ENCODE data around the gene TAF4B. TPM values are rescaled to one million over a fixed set of nuclear protein-coding genes. Genes with fewer than 3 reads are reported as not detected.
"Not testable (repeated sequence)": the region's sequence is repeated elsewhere in the genome, so short reads cannot be mapped to it uniquely, and the experiment has no call there.

TAF4B gene
- total and polyA plus RNA-seq, 3 donors from 2014 or later: 11.6 to 57.5 (median 55.9) TPM

DNA sequence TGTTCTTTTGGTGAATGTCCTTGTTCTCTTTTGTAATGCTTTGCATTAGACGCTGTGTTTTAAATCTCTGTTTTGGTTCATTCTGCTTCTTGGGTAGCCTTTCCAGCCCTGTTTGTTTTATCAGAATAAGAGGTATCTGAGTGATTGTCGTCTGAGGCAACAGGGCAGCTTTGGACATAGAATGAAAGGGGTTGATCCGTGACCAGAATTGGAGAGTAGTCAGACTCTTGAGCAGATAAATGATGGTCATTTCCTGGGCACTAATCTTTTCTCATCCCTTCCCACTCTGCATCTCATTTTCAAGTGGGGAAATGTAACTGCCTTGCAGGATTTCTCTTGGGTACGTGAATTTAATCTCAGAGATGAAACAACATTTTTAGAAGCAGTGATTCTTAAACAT is 61.4 kb downstream of the TAF4B start:
- Histone ChIP-seq H3K27me3 (no peaks in the 10 kb centered on the region), H3K4me3 (no peak overlapping the region), H3K4me1 (no peaks in the 10 kb centered on the region), H3K27ac (no peak overlapping the region), H3K36me3 (ENCODE audit: low read depth, missing control alignments) (no peaks in the 10 kb centered on the region), H3K9me3 (no peaks in the 10 kb centered on the region)
- intact Hi-C loops (cut with DNase I; ENCODE audit: low total_unique reads): no loop called here
- WGBS, 2 donors: 60 to 68% methylated on average over 4 of the region's 4 CpGs
- TF ChIP-seq POLR2A (IDR thresholded peaks at IDR 0.05): no peak
- TF ChIP-seq, protein P1, sequence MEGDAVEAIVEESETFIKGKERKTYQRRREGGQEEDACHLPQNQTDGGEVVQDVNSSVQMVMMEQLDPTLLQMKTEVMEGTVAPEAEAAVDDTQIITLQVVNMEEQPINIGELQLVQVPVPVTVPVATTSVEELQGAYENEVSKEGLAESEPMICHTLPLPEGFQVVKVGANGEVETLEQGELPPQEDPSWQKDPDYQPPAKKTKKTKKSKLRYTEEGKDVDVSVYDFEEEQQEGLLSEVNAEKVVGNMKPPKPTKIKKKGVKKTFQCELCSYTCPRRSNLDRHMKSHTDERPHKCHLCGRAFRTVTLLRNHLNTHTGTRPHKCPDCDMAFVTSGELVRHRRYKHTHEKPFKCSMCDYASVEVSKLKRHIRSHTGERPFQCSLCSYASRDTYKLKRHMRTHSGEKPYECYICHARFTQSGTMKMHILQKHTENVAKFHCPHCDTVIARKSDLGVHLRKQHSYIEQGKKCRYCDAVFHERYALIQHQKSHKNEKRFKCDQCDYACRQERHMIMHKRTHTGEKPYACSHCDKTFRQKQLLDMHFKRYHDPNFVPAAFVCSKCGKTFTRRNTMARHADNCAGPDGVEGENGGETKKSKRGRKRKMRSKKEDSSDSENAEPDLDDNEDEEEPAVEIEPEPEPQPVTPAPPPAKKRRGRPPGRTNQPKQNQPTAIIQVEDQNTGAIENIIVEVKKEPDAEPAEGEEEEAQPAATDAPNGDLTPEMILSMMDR (IDR thresholded peaks at IDR 0.05): no peak
- no peak for DNase-seq

DNA sequence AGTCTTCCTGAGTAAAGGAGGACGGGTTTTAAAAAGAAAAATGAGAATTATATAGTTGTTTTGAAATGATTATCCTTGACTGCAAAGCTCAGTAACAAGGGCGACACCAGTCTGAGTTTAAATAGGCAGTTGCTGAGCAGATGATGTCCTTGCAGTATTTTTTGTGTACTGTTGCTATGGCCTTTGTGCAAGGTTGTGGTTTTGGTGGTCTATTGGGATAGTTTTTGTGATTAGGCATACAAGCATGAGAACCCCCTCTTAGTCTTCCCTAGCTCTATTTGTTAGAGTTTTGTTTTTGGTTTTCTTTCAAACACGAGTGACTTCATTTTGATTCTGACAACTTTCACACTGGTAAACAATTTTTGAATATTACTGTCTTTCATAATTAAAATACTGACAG is 64.1 kb downstream of the TAF4B start:
- intact Hi-C loops (cut with DNase I; ENCODE audit: low total_unique reads): no loop called here
- Histone ChIP-seq H3K9me3 (no peaks in the 10 kb centered on the region), H3K27me3 (no peaks in the 10 kb centered on the region), H3K27ac (no peak overlapping the region), H3K4me3 (no peak overlapping the region), H3K4me1 (no peaks in the 10 kb centered on the region), H3K36me3 (ENCODE audit: low read depth, missing control alignments) (no peaks in the 10 kb centered on the region)
- TF ChIP-seq, protein P1 (IDR thresholded peaks at IDR 0.05): no peak
- no peak for TF ChIP-seq POLR2A (IDR thresholded peaks at IDR 0.05)
- WGBS, 2 donors: 91 to 94% methylated on average over 3 of the region's 3 CpGs
- no peak for DNase-seq

DNA sequence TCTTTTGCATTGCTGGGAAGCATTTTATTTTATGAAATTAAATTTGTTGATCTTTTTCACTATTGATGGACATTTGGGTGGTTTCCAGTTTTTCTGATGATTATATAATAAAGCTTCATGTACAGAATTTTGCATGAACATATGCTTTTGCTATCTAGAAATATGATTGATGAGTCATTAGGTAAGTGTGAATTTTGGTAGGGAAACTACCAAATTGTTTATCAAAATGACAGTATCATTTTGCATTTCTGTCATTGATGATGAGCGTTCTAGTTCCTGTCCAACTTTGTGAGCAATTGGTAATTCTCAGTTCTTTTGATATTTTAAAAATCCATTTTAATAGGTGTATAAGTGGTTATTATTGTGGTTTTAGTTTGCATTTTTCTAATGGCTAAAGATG is 67.7 kb downstream of the TAF4B start:
- TF ChIP-seq, protein P1 (IDR thresholded peaks at IDR 0.05): no peak
- no peak for TF ChIP-seq POLR2A (IDR thresholded peaks at IDR 0.05)
- intact Hi-C loops (cut with DNase I; ENCODE audit: low total_unique reads): no loop called here
- no peaks in the 10 kb centered on the region for H3K9me3 ChIP-seq
- no peak overlapping the region for H3K27ac ChIP-seq
- WGBS, 2 donors: 87 to 100% methylated on average over 1 of the region's 1 CpG
- H3K27me3 ChIP-seq: no peaks in the 10 kb centered on the region
- H3K4me3 ChIP-seq: no peak overlapping the region
- DNase-seq: no peak
- H3K36me3 ChIP-seq (ENCODE audit: low read depth, missing control alignments): no peaks in the 10 kb centered on the region
- H3K4me1 ChIP-seq: no peaks in the 10 kb centered on the region

DNA sequence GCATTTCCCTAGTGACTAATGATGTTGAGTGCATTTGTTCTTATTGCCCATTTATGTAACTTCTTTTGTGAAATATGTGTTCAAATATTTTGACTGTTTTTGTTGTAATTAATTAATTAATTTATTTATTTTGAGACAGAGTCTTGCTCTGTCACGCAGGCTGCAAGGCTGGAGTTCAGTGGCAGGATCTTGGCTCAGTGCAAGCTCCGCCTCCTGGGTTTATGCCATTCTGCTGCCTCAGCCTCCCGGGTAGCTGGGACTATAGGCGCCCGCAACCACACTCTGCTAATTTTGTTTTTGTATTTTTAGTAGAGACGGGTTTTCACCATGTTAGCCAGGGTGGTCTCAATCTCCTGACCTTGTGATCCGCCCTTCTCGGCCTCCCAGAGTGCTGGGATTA is 71.9 kb downstream of the TAF4B start:
- intact Hi-C loops (cut with DNase I; ENCODE audit: low total_unique reads): no loop called here
- no peak for DNase-seq

DNA sequence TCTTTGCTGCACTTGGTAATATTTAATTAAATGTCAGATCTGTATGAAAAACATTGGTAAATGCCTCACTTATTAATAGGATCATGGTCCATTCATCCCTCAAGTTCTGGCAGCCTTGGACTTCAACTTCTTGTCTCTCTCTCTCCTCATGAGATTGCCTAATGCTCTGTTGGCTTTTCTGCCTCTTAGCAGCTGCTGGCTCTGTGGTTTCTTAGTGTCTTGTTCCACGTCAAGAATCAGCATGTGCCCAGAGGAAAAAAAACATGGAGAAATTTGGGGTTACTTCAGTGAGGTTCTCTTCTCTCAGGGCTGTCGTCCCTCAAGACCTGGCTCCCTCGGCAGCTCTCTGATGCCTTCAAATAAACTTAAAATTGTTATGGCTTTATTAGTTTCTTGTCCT is 75.4 kb downstream of the TAF4B start:
- intact Hi-C loops (cut with DNase I; ENCODE audit: low total_unique reads): no loop called here
- WGBS, 2 donors: 61 to 68% methylated on average over 3 of the region's 3 CpGs
- H3K27ac ChIP-seq: no peak overlapping the region

More for the DNA sequence above, 71.9 kb downstream of the TAF4B start:
- H3K27me3 ChIP-seq: no peaks in the 10 kb centered on the region
- no peaks in the 10 kb centered on the region for H3K4me1 ChIP-seq
- no peaks in the 10 kb centered on the region for H3K36me3 ChIP-seq (ENCODE audit: low read depth, missing control alignments)
- H3K4me3 ChIP-seq: no peak overlapping the region
- no peaks in the 10 kb centered on the region for H3K9me3 ChIP-seq
- 94 to 96% methylated on average over 8 of the region's 8 CpGs for WGBS, 2 donors
- TF ChIP-seq, protein P1 (IDR thresholded peaks at IDR 0.05): no peak
- H3K27ac ChIP-seq: no peak overlapping the region

DNA sequence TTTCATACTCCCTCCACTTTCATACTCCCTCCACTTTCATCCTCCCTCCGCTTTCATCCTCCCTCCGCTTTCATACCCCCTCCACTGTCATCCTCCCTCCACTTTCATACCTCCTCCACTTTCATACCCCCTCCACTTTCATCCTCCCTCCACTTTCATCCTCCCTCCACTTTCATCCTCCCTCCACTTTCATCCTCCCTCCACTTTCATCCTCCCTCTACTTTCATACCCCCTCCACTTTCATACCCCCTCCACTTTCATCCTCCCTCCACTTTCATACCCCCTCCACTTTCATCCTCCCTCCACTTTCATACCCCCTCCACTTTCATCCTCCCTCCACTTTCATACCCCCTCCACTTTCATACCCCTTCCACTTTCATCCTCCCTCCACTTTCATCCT is 77.0 kb downstream of the TAF4B start:
- H3K9me3 ChIP-seq; DNase-seq; H3K4me1 ChIP-seq; H3K27ac ChIP-seq; H3K36me3 ChIP-seq (ENCODE audit: low read depth, missing control alignments); H3K4me3 ChIP-seq; intact Hi-C loops (cut with DNase I; ENCODE audit: low total_unique reads); H3K27me3 ChIP-seq: not testable (repeated sequence)
- 89 to 100% methylated on average over 2 of the region's 2 CpGs for WGBS, 2 donors

More for the DNA sequence above, 75.4 kb downstream of the TAF4B start:
- Histone ChIP-seq H3K27me3 (no peaks in the 10 kb centered on the region), H3K4me1 (no peaks in the 10 kb centered on the region), H3K4me3 (no peak overlapping the region), H3K36me3 (ENCODE audit: low read depth, missing control alignments) (no peaks in the 10 kb centered on the region), H3K9me3 (no peaks in the 10 kb centered on the region)
- DNase-seq: no peak
- TF ChIP-seq, protein P1 (IDR thresholded peaks at IDR 0.05): no peak
- TF ChIP-seq POLR2A (IDR thresholded peaks at IDR 0.05): no peak

All from testis (tissue), 3 donors.